Choroid plexus epithelial cell (primary cell): ENCODE results near the gene NVL.

ENCODE experiments used
- DNase-seq: peaks from one replicate; pipeline ENCODE4 v3.0.0-alpha.2; 2010; ENCODE audit warnings: low read depth
- H3K4me3 ChIP-seq: 2 replicates; pipeline ENCODE4 v1.5.1; 2011; ENCODE audit warnings: low read depth, mild to moderate bottlenecking, control low read depth, low read length, moderate library complexity
- TF ChIP-seq, protein P1 (sequence below): conservative IDR thresholded peaks from 2 replicates; pipeline ENCODE4 v1.5.1; 2011; ENCODE audit warnings: low read depth, mild to moderate bottlenecking, control low read depth, inconsistent platforms, low read length, moderate library complexity

The NVL gene

DNA sequence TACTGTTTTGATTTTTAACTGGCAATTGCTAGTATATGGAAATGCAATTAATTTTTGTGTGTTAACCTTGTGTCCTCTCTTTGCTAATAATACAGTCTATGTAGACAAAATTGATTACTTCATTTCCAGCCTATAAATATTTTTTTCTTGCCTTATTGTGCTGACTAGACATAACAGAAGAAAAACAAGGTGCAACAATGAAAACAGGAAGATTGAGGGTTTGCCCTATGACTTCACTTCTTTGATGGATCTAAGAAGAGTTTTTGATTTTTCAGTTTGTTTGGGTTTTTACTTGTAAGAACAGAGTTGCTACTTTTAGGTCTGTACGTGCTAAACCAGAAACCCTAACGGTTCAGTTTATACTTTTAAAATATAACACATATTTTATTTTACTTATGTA lies 18.2 kb upstream of the NVL start:
- no peak overlapping the region for H3K4me3 ChIP-seq
- TF ChIP-seq, protein P1, sequence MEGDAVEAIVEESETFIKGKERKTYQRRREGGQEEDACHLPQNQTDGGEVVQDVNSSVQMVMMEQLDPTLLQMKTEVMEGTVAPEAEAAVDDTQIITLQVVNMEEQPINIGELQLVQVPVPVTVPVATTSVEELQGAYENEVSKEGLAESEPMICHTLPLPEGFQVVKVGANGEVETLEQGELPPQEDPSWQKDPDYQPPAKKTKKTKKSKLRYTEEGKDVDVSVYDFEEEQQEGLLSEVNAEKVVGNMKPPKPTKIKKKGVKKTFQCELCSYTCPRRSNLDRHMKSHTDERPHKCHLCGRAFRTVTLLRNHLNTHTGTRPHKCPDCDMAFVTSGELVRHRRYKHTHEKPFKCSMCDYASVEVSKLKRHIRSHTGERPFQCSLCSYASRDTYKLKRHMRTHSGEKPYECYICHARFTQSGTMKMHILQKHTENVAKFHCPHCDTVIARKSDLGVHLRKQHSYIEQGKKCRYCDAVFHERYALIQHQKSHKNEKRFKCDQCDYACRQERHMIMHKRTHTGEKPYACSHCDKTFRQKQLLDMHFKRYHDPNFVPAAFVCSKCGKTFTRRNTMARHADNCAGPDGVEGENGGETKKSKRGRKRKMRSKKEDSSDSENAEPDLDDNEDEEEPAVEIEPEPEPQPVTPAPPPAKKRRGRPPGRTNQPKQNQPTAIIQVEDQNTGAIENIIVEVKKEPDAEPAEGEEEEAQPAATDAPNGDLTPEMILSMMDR, result no peak
- no peak for DNase-seq

DNA sequence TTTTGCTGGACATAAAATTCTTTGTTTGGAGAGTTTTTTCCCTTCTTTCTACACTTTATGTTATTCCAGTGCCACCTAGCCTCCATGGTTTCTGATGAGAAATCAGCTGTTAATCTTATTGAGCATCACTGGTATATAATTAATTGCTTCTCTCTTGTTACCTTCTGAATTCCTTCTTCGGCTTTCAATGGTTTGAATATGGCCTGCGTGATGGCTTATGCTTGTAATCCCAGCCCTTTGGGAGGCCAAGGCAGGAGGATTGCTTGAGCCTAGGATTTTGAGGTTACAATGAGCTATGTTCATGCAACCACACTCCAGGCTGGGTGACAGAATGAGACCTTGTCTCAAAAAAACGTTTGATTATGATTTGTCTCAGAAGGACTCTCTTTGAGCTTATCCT lies 13.7 kb upstream of the NVL start:
- no peak overlapping the region for H3K4me3 ChIP-seq
- no peak for DNase-seq
- TF ChIP-seq, protein P1, result no peak

DNA sequence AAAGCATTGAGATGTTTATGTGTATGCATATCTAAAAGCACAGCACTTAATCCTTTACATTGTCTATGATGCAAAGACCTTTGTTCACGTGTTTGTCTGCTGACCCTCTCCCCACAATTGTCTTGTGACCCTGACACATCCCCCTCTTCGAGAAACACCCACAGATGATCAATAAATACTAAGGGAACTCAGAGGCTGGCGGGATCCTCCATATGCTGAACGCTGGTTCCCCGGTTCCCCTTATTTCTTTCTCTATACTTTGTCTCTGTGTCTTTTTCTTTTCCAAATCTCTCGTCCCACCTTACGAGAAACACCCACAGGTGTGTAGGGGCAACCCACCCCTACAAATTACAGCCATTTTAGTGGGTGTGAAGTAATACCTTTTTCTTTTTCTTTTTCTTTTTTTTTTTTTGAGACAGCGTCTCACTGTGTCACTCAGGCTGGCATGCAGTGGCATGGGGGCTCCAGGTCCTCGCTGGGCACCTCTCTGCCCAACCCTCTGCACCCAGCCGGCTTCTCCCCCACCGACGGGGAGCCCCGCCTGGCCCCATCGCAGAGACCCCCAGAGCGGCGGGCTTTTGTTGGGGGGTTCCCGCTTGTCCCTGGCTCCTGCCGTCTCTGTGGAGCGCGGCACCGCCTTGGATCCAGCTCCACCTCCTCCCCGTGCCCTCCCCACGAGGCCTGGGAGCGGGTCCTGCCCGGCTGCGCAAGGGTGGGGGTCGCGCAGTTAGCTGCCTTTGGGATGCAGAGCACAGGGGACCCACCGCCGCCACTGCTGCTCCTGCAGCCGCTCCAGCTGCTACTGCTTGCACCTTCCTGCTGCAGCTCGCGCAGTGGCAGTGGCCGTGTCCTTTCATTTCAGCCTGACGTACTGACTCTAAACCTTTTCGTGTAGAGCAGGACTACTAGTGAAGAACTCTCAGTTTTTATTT lies 10.7 kb upstream of the NVL start:
- peak overlapping the region; percentile 66 for H3K4me3 ChIP-seq
- peak; percentile 15 for DNase-seq

DNA sequence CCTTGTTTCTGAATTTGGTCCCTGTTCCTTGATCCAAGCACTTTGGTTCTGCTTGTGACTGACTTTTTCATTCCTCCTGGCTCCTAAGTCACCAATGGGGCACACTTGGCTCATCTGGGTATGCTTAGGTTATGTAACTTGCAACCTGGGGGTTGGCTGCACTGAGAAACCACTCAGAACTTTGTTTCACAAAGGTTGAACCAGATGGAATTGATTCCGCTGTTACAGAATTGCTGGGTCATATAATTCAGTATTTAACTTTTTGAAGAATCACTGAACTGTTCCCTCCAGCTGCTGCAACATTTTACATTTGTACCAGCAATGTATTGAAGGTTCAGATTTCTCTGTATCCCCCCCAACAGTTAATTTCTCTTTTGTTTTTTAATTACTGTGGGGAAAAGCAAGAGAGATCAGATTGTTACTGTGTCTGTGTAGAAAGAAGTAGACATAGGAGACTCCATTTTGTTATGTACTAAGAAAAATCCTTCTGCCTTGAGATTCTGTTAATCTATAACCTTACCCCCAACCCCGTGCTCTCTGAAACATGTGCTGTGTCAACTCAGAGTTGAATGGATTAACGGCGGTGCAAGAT lies 9.6 kb upstream of the NVL start:
- TF ChIP-seq, protein P1, result no peak
- no peak for DNase-seq

DNA sequence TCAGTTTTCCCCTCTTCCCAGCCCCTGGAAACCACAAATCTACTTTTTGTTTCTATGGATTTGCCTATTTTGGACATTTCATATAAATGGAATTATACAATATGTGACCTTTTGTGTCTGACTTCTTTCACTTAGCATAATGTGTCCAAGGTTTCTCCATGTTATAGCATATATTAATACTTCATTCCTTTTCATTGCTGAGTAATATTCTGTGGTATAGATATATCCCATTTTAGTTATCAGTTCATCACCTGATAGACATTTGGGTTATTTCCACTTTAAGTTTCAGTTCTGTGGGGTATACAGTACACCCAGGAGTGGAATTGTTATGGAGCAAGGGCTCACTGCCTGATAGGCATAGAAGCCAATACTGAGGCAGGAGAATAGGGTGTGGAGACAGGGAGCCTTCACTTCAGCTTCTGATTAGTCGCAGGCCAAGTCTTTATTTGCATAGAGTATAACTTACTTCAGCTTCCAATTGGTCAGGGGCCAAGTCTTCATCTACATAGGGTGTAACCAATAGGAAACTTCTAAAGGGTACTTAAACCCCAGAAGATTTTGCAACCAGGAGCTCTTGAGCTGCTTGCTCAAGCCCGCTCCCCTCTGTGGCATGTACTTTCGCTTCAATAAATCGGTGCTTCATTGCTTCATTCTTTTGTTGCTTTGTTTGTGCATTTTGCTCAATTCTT lies 8.3 kb upstream of the NVL start:
- DNase-seq, result no peak
- TF ChIP-seq, protein P1, result no peak
- no peak overlapping the region for H3K4me3 ChIP-seq

More for the DNA sequence above, 9.6 kb upstream of the NVL start:
- H3K4me3 ChIP-seq, result no peak overlapping the region

DNA sequence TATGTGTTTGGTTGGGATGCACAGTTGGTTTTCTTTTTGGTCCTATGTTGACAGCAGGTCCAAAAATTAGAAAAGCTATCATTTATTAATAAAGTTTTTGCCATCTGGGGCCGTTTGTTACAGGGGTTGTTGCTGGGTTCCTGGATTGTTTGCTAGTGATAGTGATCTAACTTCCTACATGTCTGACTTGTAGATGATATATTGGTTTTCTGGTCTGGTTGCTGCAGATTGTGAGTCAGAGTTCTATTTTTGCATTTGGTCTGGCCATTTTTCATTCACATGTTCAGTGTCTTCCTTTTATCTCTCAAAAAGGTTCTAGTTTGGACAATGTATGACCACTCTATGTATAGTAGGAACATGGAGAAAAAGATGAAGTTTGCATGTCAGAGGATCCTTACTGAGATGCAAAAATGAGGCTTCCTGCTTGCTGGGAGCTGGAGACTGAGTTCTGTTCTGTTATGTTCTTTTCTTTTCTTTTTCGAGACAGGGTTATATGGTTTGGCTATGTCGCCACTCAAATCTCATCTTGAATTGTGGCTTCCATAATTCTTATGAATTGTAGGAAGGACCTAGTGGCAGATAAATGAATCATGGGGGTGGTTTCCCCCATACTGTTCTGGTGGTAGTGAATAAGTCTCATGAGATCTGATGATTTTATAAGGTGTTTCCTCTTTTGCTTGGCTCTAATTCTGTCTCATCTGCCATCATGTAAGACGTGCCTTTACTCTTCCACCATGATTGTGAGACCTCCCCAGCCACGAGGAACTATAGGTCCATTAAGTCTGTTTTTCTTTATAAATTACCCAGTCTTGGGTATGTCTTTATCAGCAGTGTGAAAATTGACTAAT lies 4.2 kb upstream of the NVL start:
- TF ChIP-seq, protein P1, result no peak
- no peak for DNase-seq
- H3K4me3 ChIP-seq, result no peak overlapping the region
